ENCODE measurements around the gene LIN28B. TPM values are rescaled to one million over a fixed set of nuclear protein-coding genes. Genes with fewer than 3 reads are reported as not detected.

The LIN28B gene
- total and polyA plus RNA-seq, 2 experiments from 2014 or later, result 35.3 to 96.4 TPM

GRCh38 chr6:104929353-104929752, 27.6 kb upstream of the LIN28B start:
- Histone ChIP-seq H3K4me1 (ENCODE audit: insufficient read depth) (peaks cover 29% of the 10 kb centered on the region), H3K27ac (ENCODE audit: low read depth) (no peak overlapping the region), H3K79me2 (replicated peaks; ENCODE audit: insufficient read depth) (no peaks in the 10 kb centered on the region), H3K4me2 (no peak overlapping the region), H4K20me1 (replicated peaks; ENCODE audit: insufficient read depth) (no peaks in the 10 kb centered on the region), H3K27me3 (ENCODE audit: insufficient read depth) (no peaks in the 10 kb centered on the region), H3K9me2 (ENCODE audit: insufficient read depth) (peaks cover 6% of the 10 kb centered on the region; the same call in 1 of the 2 replicates), H3F3A (replicated peaks; ENCODE audit: low read depth) (no peaks in the 10 kb centered on the region), H2AFZ (no peak overlapping the region), H3K36me3 (ENCODE audit: insufficient read depth) (no peaks in the 10 kb centered on the region), H3K4me3 (no peak overlapping the region)
- TF ChIP-seq JUNB (IDR thresholded peaks at IDR 0.05; ENCODE audit: unreplicated experiment) (no peak), CTCF (conservative IDR thresholded peaks at IDR 0.05; ENCODE audit: low read depth in 2 of 2) (no peak), NANOG (IDR thresholded peaks at IDR 0.05; ENCODE audit: borderline replicate concordance) (no peak), ETS1 (IDR thresholded peaks at IDR 0.05) (no peak), EZH2 (IDR thresholded peaks at IDR 0.05; ENCODE audit: low read depth, unreplicated experiment) (no peak), CREB1 (CRISPR knock-in tag; IDR thresholded peaks at IDR 0.05; ENCODE audit: low read depth) (no peak), ZNF462 (CRISPR knock-in tag; IDR thresholded peaks at IDR 0.05) (no peak), POLR2AphosphoS5 (IDR thresholded peaks at IDR 0.05; ENCODE audit: low read depth) (no peak), ZNF114 (CRISPR knock-in tag; IDR thresholded peaks at IDR 0.05) (no peak), ZNF331 (CRISPR knock-in tag; IDR thresholded peaks at IDR 0.05; ENCODE audit: low read depth) (no peak), STAT1 (IDR thresholded peaks at IDR 0.05; ENCODE audit: unreplicated experiment) (no peak), REST (IDR thresholded peaks at IDR 0.05; ENCODE audit: unreplicated experiment) (no peak), EZH2phosphoT487 (IDR thresholded peaks at IDR 0.05; ENCODE audit: unreplicated experiment) (no peak)
- Mint-ChIP-seq H3K27me3 (ENCODE audit: insufficient read depth, low read depth, poor library complexity) (peaks cover 2% of the 10 kb centered on the region), H3K9me3 (no peaks in the 10 kb centered on the region), H3K4me3 (no peak overlapping the region), H3K36me3 (ENCODE audit: low read depth) (no peaks in the 10 kb centered on the region; the same call in 2 of the 3 replicates), H3K4me1 (peaks cover 16% of the 10 kb centered on the region), H3K27ac (no peak overlapping the region)
- no peak for ATAC-seq
- no peak for DNase-seq (ENCODE audit: low spot score)
